Stimulated activated CD4-positive, alpha-beta T cell treated with anti-CD3 and anti-CD28 coated beads, Interleukin-1b, Interleukin-23, amount 100 ng/mL, for 4 hours (primary cell): ENCODE data around the gene WARS2.
"Not testable (repeated sequence)": the region's sequence is repeated elsewhere in the genome, so short reads cannot be mapped to it uniquely, and the experiment has no call there.

Source experiments
- DNase-seq, 2 donors: peaks; one replicate each; pipeline ENCODE4 v3.0.0-alpha.2; 2020; ENCODE audit warnings: low read depth in 2 of 2

WARS2 gene

GRCh38 chr1:119139857-119140176 is 636 bp downstream of the WARS2 start:
- no peak for DNase-seq

GRCh38 chr1:119139403-119139802 is 1.1 kb downstream of the WARS2 start:
- no peak for DNase-seq

- DNase-seq, result no peak
Measured at GRCh38 chr1:119136401-119136800, 4.1 kb downstream of the WARS2 start.

- DNase-seq, result no peak
Measured at GRCh38 chr1:119133987-119134386, 6.5 kb downstream of the WARS2 start.

- DNase-seq, result no peak
Measured at GRCh38 chr1:119132179-119132578, 8.3 kb downstream of the WARS2 start.

- no peak for DNase-seq
Measured at GRCh38 chr1:119125874-119126273, 14.6 kb downstream of the WARS2 start.

GRCh38 chr1:119124764-119125163 is 15.7 kb downstream of the WARS2 start:
- no peak for DNase-seq

- not testable (repeated sequence) for DNase-seq
Measured at GRCh38 chr1:119121872-119122271, 18.6 kb downstream of the WARS2 start.

GRCh38 chr1:119116725-119117124 is 23.7 kb downstream of the WARS2 start:
- DNase-seq, result no peak

GRCh38 chr1:119115736-119116135 is 24.7 kb downstream of the WARS2 start:
- no peak for DNase-seq

GRCh38 chr1:119115311-119115710 is 25.1 kb downstream of the WARS2 start:
- DNase-seq, result no peak

GRCh38 chr1:119114786-119115185 is 25.7 kb downstream of the WARS2 start:
- DNase-seq, result no peak

GRCh38 chr1:119112791-119113190 is 27.7 kb downstream of the WARS2 start:
- DNase-seq, result no peak

- no peak for DNase-seq
Measured at GRCh38 chr1:119112244-119112643, 28.2 kb downstream of the WARS2 start.

- DNase-seq, result no peak
Measured at GRCh38 chr1:119108988-119109387, 31.5 kb downstream of the WARS2 start.

- no peak for DNase-seq
Measured at GRCh38 chr1:119103764-119104163, 36.7 kb downstream of the WARS2 start.

GRCh38 chr1:119102051-119102450 is 38.4 kb downstream of the WARS2 start:
- DNase-seq, result no peak

- no peak for DNase-seq
Measured at GRCh38 chr1:119101563-119101962, 38.9 kb downstream of the WARS2 start.

- DNase-seq, result no peak
Measured at GRCh38 chr1:119099775-119100174, 40.7 kb downstream of the WARS2 start.

- no peak for DNase-seq
Measured at GRCh38 chr1:119097380-119097779, 43.1 kb downstream of the WARS2 start.

GRCh38 chr1:119093721-119094120 is 46.7 kb downstream of the WARS2 start:
- DNase-seq, result no peak

GRCh38 chr1:119091618-119092017 is 48.8 kb downstream of the WARS2 start:
- no peak for DNase-seq

- DNase-seq, result no peak
Measured at GRCh38 chr1:119090250-119090649, 50.2 kb downstream of the WARS2 start.

GRCh38 chr1:119086830-119087229 is 53.6 kb downstream of the WARS2 start:
- no peak for DNase-seq

- DNase-seq, result no peak
Measured at GRCh38 chr1:119084798-119085197, 55.7 kb downstream of the WARS2 start.
